ENCODE measurements around the gene PBX1.

PBX1 gene

GRCh38 chr1:164761009-164761408 is 202.0 kb downstream of the PBX1 start:
- DNase-seq (ENCODE audit: low read depth) = no peak
- in situ Hi-C loops (cut with HindIII; ENCODE audit: low sequenced_read_pairs) = loop anchor here (10.0 kb wide), 1 partner anchor 196 kb away; no protein-coding TSS in a partner anchor
- TF ChIP-seq CTCF (IDR thresholded peaks at IDR 0.05; ENCODE audit: low read depth, low read length, missing control alignments) = no peak

GRCh38 chr1:164763098-164763497 is 204.1 kb downstream of the PBX1 start:
- no peak for TF ChIP-seq CTCF (IDR thresholded peaks at IDR 0.05; ENCODE audit: low read depth, low read length, missing control alignments)
- no peak overlapping the region for H3K4me3 ChIP-seq (ENCODE audit: low read depth, low read length)
- in situ Hi-C loops (cut with HindIII; ENCODE audit: low sequenced_read_pairs) = loop anchor here (10.0 kb wide), 1 partner anchor 198 kb away; no protein-coding TSS in a partner anchor
- no peak for DNase-seq (ENCODE audit: low read depth)

More at GRCh38 chr1:164761009-164761408, 202.0 kb downstream of the PBX1 start:
- no peak overlapping the region for H3K4me3 ChIP-seq (ENCODE audit: low read depth, low read length)

GRCh38 chr1:164764333-164764732 is 205.3 kb downstream of the PBX1 start:
- in situ Hi-C loops (cut with HindIII; ENCODE audit: low sequenced_read_pairs) = loop anchor here (10.0 kb wide), 1 partner anchor 200 kb away; no protein-coding TSS in a partner anchor
- DNase-seq (ENCODE audit: low read depth) = no peak
- no peak overlapping the region for H3K4me3 ChIP-seq (ENCODE audit: low read depth, low read length)
- TF ChIP-seq CTCF (IDR thresholded peaks at IDR 0.05; ENCODE audit: low read depth, low read length, missing control alignments) = no peak

GRCh38 chr1:164765557-164765956 is 206.6 kb downstream of the PBX1 start:
- in situ Hi-C loops (cut with HindIII; ENCODE audit: low sequenced_read_pairs) = loop anchor here (10.0 kb wide), 1 partner anchor 201 kb away; no protein-coding TSS in a partner anchor
- H3K4me3 ChIP-seq (ENCODE audit: low read depth, low read length) = no peak overlapping the region
- DNase-seq (ENCODE audit: low read depth) = no peak
- no peak for TF ChIP-seq CTCF (IDR thresholded peaks at IDR 0.05; ENCODE audit: low read depth, low read length, missing control alignments)

GRCh38 chr1:164765992-164766720 is 207.2 kb downstream of the PBX1 start:
- no peak for TF ChIP-seq CTCF (IDR thresholded peaks at IDR 0.05; ENCODE audit: low read depth, low read length, missing control alignments)
- no peak overlapping the region for H3K4me3 ChIP-seq (ENCODE audit: low read depth, low read length)
- no peak for DNase-seq (ENCODE audit: low read depth)
- in situ Hi-C loops (cut with HindIII; ENCODE audit: low sequenced_read_pairs) = loop anchor here (10.0 kb wide), 1 partner anchor 201 kb away; no protein-coding TSS in a partner anchor

- DNase-seq (ENCODE audit: low read depth) = no peak
Observed at GRCh38 chr1:164767752-164768402, 208.9 kb downstream of the PBX1 start.

More at GRCh38 chr1:164767752-164768402, 208.9 kb downstream of the PBX1 start:
- H3K4me3 ChIP-seq (ENCODE audit: low read depth, low read length) = no peak overlapping the region
- TF ChIP-seq CTCF (IDR thresholded peaks at IDR 0.05; ENCODE audit: low read depth, low read length, missing control alignments) = no peak
- in situ Hi-C loops (cut with HindIII; ENCODE audit: low sequenced_read_pairs) = loop anchor here (10.0 kb wide), 1 partner anchor 203 kb away; no protein-coding TSS in a partner anchor
